ENCODE data around the gene STMN1. TPM values are rescaled to one million over a fixed set of nuclear protein-coding genes. Genes with fewer than 3 reads are reported as not detected.

Gene STMN1
- total and polyA plus RNA-seq, 9 of the 15 experiments (the other 6 are each of a cell fraction or from before 2014, with no cell fraction given), result 269 to 2,153 (median 595) TPM

- TF ChIP-seq MLLT1 (IDR thresholded peaks at IDR 0.05) (peak in 1 of 2 experiments; percentile 79; a peak in 1 of 4 replicates), ZNF212 (CRISPR knock-in tag; IDR thresholded peaks at IDR 0.05) (no peak), NBN (IDR thresholded peaks at IDR 0.05; ENCODE audit: low read depth) (peak; percentile 82; the same call in 1 of the 2 replicates), ZNF717 (CRISPR knock-in tag; IDR thresholded peaks at IDR 0.05) (no peak), JUN (IDR thresholded peaks at IDR 0.05; ENCODE audit: borderline replicate concordance, low read depth, low read length) (peak; percentile 65; the same call in 1 of the 2 replicates), JUN (CRISPR knock-in tag; IDR thresholded peaks at IDR 0.05; ENCODE audit: borderline replicate concordance) (no peak), ZBTB33 (CRISPR knock-in tag; IDR thresholded peaks at IDR 0.05) (peak; percentile 70; the same call in 1 of the 2 replicates), ZNF134 (CRISPR knock-in tag; conservative IDR thresholded peaks at IDR 0.05) (no peak), KLF1 (tag; IDR thresholded peaks at IDR 0.05) (peak; percentile 45; the same call in 1 of the 2 replicates), CC2D1A (IDR thresholded peaks at IDR 0.05) (peak; percentile 95), GATAD2A (IDR thresholded peaks at IDR 0.05) (0 out of 2 replicates have a peak, but pooled peaks have one; percentile 34), POLR2G (IDR thresholded peaks at IDR 0.05; ENCODE audit: low read depth, low read length) (peak; percentile 55), CHCHD3 (CRISPR knock-in tag; IDR thresholded peaks at IDR 0.05) (no peak), ELK3 (CRISPR knock-in tag; IDR thresholded peaks at IDR 0.05) (0 out of 2 replicates have a peak, but pooled peaks have one; percentile 10), RBBP5 (IDR thresholded peaks at IDR 0.05; ENCODE audit: borderline replicate concordance, insufficient read depth, low read length, poor library complexity, severe bottlenecking) (peak; percentile 29), ARID3A (IDR thresholded peaks at IDR 0.05; ENCODE audit: borderline replicate concordance, low read depth, low read length) (peak; percentile 71; the same call in 1 of the 2 replicates), TCF7 (IDR thresholded peaks at IDR 0.05; ENCODE audit: borderline replicate concordance) (peak; percentile 74), NR2C1 (IDR thresholded peaks at IDR 0.05) (peak; percentile 38; the same call in 1 of the 2 replicates), NR2C1 (tag; IDR thresholded peaks at IDR 0.05) (no peak), KLF16 (IDR thresholded peaks at IDR 0.05) (peak; percentile 67), KDM5B (IDR thresholded peaks at IDR 0.05; ENCODE audit: insufficient replicate concordance, low read depth, low read length) (no peak)
Measured at GRCh38 chr1:25895365-25895990, 10.7 kb downstream of the STMN1 start (continued).
